Measurements from ENCODE around the gene DPP8.

Gene DPP8

GRCh38 chr15:65424683-65425082, 92.8 kb downstream of the DPP8 start:
- DNase-seq (ENCODE audit: low read depth in 2 of 2): no peak

DNA sequence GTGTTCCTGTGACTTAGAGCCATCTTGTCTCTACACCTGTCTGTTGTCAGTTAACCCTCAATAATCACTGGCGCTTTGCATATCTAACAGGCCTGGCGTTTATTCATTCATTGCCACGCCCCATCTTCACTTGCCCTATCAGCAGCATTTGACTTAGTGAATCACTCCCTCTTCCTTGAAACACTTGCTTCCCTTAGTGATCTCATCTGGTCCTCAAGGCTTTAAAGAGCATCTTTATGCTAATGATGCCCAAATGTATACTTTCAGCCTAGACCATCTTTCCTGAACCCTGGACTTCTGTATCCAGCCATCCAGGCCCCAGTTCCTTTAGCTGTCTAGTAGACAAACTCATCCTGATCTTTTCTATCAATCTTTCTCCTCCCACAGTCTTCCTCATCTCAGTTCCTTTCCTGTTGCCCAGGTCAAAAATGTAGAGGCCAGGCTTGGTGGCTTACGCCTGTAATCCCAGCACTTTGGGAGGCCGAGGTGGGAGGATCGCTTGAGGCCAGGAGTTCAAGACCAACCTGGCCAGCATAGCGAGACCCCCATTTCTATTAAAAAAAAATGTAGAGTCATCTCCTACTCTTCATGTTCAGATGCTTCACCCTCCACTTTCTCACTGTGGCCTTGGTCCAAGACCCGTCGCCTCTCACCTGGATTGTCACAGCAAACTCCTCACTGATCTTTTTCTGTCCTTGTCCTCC, 93.4 kb downstream of the DPP8 start:
- DNase-seq (ENCODE audit: low read depth in 2 of 2): no peak

DNA sequence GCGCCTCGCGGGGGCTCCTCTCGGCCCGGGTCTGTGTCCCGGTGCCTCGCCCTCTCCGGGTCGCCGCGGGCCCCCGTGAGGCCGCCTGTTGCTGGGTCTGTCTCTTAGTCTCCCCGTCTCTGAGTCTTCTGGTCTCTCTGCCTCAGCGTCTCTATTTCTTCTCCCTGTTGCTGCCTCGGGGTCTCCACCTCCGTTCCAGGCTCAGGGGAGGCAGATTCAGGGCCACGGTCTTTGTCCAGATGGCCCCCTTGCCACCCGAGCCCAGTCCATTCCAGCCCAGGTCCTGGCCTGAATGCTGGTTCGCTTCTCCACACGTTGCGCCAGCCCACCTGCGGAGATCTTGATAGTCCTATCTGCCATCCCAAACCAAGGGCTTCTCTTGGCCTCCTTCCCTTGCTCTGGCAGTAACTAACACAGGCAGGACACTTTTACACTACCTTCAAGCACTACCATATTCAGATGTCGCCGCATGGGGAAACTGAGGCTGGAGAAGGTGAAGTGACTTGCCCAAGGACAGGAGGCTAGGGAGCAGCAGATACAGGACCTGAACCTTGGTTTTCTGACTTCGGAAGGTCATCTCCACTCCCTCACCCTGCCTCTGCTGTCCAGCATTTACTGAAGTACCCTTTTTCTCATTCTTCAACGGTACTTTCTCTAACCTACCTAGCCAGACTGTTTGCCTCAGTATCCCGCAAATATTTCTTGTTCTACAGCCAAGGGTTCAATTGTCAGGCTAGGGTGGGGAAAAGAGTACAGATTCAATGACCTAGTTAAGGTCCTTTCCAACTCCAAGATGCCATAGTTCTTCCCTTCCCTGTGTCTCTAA, 94.1 kb downstream of the DPP8 start:
- DNase-seq (ENCODE audit: low read depth in 2 of 2): no peak

- DNase-seq (ENCODE audit: low read depth in 2 of 2): no peak
Observed at GRCh38 chr15:65421360-65422215, 95.9 kb downstream of the DPP8 start.

- no peak for DNase-seq (ENCODE audit: low read depth in 2 of 2)
Observed at GRCh38 chr15:65420975-65421359, 96.5 kb downstream of the DPP8 start.

DNA sequence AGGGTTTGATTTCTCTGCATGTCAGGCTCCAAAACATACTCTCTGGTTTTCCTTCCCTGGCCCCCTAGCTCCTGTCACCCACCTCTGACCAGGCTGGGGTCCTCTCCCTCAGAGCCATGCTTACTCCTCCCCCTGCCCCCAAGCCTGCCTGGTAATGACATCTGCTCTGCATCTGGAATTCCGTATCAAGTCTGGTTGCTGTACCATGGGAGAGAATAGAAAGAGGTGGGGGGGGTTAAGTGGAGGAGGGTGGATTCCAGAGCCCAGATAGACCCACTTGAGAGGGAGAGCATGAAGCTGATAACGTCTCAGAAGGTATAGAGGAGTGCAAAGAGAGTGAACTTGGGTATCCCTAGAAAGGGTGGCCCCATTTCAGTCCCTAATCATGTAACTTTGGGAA, 98.9 kb downstream of the DPP8 start:
- DNase-seq (ENCODE audit: low read depth in 2 of 2): no peak

GRCh38 chr15:65416845-65417416, 100.6 kb downstream of the DPP8 start:
- DNase-seq (ENCODE audit: low read depth in 2 of 2): no peak

DNA sequence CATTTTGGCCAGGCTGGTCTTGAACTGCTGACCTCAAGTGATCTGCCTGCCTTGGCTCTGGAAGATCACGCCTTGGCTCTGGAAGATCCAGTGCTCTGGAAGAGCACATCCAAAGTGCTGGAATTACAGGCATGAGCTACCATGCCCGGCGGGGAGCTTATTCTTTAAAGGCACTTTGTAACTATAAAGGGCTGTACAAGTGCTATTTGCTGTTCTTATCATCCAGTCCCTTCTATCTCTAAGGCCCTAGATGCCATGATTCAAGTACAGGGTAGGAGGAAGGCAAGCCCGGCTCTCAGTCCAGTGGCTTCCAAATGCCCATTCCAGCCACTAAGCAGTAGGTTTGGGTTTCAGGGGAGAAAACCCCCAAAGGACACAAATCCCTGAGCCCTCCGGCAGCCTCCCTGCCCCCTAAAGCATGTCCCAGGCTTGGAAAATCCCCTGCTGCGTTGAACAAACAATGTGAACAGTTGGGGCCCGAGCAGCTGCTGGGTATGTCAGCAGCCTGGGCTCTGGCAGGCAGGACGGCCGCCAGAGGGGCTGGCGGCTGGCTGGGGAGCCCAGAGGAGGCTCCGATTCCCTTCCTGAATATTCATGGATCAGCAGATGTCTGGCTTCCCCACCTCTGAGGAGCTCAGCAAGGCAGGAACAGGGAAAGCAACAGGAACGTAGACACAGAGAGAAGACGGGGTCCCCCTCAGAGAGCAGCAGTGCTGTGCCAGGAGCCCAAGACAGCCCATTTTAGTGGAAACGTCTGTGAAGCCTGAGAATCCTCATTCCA, 102.5 kb downstream of the DPP8 start:
- no peak for DNase-seq (ENCODE audit: low read depth in 2 of 2)

- no peak for DNase-seq (ENCODE audit: low read depth in 2 of 2)
Observed at GRCh38 chr15:65413760-65414144, 103.7 kb downstream of the DPP8 start.

DNA sequence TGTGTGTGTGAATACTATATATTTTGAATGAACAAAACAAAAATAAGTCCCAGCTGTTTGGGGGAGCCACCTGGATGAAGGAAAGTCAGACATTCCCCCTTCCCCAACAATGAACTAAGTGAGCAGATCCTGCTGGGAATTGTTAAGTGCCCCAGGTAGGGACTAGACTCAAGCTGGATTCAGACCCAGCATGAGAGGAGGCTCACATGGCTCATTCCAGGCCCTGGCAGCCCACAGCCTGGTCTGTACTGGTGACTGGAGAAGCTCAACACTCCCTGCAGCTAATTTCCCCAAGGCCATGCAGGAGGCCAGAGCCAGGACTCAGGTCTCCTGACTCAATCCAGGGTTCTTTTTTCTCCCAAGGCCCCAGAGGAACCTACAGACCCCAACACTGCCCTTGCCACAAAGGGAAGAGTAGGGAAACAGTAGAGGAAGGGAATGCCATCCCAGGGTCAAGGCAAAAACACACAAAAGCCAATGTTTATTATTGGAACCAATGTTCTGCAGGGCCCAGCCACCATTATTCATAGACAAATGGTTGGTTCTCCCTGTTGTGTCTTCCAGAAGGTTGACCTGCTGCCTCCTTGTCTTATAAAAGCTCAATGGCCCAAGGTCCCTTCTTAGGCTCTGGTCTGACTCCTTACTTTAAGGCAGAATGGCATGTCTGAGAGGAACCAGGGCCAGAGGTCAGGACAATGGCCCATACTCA, 104.3 kb downstream of the DPP8 start:
- no peak for DNase-seq (ENCODE audit: low read depth in 2 of 2)

GRCh38 chr15:65412556-65412955, 104.9 kb downstream of the DPP8 start:
- DNase-seq (ENCODE audit: low read depth in 2 of 2): no peak

DNA sequence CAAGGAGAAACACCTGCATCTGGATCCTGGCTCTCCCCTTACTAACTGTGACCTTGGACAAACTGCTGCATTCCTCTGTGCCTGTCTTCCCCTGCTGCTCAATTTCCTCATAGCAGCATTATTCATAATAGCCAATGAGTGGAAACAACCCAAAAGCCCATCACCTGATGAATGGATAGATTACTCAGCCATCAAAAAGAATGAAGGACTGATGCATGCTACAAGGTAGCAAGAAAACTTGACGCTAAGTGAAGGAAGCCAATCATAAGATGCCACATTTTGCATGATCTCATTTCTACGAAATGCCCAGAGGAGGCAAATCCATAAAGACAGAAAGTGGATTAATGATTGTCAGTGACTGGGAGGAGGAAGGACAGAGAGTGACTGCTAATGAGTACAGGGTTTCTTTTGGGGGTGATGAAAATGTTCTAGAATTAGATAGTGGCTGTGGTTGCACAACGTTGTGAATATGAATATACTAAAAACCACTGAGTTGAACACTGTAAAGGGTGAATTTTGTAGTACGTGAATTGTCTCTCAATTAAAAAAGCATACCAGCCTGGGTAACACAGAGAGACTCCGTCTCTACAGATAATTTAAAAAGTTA, 105.9 kb downstream of the DPP8 start:
- no peak for DNase-seq (ENCODE audit: low read depth in 2 of 2)

- no peak for DNase-seq (ENCODE audit: low read depth in 2 of 2)
Observed at GRCh38 chr15:65410972-65411371, 106.5 kb downstream of the DPP8 start.

DNA sequence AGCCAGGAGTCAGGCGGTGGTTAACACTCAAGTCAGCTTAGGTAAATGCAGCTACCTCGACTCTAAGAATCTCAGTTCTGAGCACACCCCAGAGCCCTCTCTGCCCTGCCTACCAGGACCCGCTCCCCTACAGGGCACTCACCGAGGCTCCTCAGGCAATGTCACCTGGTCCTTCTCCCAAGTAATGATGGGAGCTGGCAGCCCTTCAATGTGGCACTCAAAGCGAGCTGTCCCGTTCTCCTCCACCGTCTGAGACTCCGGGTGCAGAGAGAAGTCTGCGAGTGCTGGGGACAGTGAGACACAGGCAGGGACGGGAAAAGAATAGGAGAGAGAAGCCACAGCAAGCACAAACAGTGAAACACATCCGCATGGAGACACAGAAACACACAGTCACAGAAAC, 107.5 kb downstream of the DPP8 start:
- DNase-seq (ENCODE audit: low read depth in 2 of 2): no peak

DNA sequence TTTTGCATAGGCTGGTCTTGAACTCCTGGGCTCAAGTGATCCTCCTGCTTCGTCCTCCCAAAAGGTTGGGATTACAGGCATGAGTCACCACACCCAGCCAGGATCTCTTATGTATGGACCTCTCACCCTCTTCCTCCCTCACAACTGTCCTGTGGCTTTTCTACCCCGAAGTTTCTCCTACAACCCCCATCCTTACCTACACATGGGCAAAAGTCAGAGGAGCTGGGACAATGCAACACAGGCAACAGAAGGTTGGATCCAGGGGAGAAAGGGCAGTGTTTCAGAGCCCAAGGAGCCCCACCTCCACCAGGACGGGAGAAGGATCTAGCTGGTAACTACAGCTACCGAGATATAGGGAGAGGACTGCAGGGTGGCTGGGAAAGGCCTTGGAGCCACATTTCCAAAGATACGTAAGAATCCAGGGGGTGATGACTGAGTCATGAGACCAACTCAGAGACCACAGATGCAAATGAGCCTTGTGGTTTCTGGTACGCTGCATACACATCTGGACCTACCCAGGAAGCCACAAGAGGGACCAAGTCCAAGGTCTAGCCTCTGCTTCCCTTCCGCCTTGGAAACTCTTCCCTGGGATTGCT, 108.4 kb downstream of the DPP8 start:
- no peak for DNase-seq (ENCODE audit: low read depth in 2 of 2)

DNA sequence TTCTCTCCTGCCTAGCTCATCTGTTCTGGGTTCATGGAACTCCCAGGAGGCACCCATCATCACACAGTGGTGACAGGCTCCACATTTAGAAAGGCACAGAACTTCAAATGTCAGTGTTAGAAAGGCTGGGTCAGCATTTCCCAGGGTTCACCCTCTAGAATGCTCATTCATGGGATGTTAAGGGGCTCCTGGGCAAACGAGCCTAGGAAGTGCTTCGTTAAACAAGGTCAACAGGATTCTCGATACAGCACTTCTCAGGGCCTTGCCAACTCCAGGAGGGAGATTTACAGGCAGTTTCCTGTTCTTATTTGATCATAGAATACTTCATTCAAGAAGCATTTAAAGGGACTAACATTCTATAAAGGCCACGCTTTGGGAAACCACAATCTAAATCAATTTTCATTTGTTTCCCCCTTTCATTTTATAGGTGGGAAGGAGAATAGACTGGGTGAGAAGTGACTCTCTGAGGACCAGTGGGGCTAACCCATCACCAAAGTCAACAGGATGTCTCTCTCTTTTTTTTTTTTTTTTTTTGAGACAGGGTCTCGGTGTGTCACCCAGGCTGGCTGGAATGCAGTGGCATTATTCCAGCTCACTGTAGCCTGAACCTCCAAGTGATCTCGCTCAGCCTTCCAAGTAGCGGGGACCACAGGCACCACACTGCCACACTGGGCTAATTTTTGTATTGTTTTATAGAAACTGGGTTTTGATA, 109.0 kb downstream of the DPP8 start:
- no peak for DNase-seq (ENCODE audit: low read depth in 2 of 2)

GRCh38 chr15:65406424-65407000, 111.0 kb downstream of the DPP8 start:
- no peak for DNase-seq (ENCODE audit: low read depth in 2 of 2)

DNA sequence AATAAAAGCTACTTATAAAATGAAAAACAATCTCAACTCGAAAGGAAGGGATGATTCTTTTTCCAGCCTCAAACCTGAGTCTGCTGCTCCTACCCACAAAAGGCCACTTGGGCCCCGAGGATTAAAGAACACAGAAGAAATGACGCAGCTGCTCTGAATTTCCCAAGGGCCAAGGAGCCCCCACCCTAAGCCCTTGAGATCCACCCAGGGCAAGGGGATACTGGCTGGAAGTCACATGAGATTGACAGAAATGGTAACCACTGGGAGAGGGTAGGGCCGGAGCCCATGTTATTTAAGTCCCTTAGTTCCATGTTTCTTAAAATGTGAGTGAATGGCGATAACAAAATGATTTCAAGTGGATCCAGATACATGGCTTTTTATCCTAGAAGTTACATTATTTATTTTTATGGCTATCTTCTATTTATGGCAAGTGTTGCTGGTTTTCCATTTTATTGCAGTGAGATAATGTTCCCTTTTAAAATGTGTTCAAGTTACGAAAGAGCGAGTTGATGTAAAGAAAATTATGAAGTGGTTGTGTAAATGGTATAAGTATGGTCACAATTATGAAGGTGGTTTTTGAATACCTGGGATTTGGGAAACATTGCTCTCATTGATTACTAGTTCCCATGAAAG, 111.6 kb downstream of the DPP8 start:
- DNase-seq (ENCODE audit: low read depth in 2 of 2): no peak
